GM18907 (cell line): ENCODE data around the gene PRIMA1.

Source experiments
- ATAC-seq: cut with Tn5 transposase; IDR thresholded peaks from one replicate; pipeline ENCODE4 v1.9.1; 2021; ENCODE audit warnings: mild to moderate bottlenecking, moderate library complexity; ENCODE audit not compliant: unreplicated experiment

The PRIMA1 gene

DNA sequence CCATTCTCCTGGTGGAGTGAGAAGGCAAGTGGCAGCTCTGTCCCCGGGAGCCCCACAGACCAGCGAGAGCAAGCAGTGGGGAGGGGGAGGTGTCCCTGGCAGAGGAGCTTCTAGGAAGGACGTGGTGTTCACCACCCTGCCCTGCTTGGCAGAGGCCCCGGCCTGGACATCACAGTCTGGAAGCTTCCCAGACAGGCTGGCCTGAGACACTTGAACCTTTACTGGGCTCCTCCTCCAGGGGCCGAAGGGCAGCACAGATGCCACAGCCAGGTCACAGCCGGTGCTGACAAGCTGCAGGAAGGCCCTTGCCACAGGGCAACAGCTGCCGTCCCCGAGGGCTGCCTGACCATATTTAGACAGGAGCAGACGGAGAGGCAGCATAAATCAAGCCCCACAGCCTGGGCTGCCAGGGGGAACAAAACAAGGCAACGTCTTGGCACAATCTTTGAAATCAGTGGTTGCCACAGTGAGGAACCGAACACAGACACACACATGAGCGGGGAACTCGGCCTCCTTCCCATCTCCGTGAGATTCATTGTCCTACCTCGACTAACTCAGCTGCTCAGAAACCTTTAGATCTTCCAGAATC, 28.5 kb downstream of the PRIMA1 start:
- ATAC-seq, result no peak

DNA sequence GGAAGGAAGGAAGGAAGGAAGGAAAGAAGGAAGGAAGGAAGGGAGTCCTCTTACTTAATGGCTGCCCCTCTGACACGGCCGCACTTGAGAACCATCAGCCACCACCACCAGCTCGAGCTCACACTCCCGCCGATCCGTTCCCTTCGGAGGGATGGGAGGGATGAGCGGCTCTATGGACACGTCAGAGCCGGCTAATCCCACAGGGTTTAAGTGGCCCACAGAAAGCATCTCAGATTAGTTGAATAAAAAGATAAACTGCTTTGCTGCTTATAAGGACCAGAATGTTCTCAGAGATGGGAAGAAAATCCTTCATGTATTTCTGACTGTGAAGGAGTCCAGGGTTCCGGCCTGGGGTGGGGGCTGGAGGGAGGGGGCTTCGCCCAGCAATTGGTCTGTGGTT, 31.1 kb downstream of the PRIMA1 start:
- no peak for ATAC-seq

DNA sequence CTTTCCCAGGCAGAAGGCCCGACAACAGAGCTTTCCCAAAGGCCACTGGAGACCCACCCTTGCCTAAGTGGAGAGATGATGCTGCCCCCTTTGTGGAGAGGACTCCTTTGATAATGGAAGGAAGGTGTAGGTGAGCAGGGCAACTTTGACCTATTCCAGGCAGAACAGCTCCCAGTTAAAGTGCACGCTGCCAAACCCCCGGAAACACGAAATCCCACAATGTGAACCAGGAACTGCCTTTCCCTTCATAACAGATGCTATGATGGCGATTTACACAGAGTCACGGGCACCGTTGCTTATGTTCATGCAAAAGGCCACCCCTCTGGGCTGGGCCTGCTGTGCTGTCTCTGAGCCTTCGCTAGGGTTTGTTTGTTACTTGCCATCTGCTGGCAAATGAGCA, 34.6 kb downstream of the PRIMA1 start:
- ATAC-seq, result no peak

DNA sequence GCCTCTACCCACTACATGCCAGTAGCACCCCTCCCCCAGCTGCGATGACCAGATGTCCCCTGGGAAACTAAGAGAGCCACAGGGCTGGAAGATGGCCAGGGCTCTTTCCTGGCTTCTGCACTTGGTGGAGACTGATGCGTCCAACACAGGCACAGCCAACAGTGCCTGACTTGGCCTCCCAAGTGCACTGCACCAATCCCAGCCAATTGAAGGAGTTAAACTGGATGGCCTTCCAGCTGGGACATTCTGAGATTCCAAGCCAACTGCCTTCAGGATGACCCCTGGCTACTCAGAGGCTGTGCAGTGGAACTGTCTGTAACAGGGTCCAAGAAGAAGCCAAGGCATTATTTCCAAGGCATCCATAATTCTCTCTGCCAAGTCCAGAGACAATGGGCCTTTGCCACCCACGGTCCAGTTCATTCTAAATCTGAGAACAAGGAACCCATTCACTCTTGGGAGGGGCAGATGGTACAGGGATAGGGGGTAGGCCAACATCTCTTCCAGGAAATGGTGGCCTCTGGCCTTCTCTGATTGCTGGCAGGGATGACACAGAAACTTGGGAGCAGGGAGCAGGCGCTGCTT, 35.2 kb downstream of the PRIMA1 start:
- ATAC-seq, result no peak

DNA sequence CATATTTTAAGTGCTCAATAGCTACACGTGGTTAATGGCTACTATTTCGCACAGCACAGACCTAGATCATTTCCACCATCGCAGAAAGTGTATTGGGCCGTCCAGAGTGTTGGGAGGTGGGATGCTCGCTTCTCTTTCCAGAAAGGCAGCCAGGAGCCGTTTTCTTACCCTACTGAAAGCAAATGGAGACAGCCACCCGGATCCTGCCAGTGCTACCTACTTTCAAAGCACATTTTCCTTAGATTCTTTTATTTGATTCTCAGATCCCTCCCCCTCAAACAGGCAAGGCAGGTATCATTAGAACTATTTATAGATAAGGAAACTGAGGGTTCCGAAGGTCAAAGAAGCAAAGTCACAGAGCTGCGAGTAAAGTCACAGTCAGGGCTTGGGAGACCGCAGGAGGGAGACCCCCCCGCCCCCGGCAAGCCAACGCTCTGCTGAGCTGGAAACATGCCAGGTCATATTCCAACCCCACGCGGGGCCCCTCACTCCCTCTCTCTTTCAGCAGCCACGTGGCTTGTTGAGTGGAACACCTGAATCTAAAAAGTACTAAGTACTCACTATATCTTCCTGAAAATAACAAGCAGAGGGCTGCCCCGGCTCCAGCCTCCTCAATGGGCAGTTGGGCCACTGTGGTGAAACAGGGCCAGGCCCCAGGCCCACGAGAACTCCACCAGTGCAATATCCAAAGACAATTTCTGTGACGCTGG, 36.2 kb downstream of the PRIMA1 start:
- no peak for ATAC-seq

DNA sequence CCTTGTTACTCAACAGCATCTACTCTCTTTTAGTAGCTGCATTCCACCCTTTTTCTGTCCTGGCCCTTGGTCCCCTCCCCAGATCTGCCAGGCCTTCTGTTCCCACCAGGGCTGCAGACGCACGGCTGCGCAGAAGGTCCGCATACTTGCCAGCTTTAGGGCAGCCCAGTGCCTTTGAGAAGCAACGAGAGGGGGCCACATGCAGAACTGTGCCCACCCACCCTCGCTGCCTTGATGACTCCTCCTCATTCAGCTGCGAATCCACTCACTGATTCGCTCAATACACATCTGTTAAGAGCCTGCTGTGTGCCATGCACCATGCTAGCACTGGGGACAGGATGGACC, 39.2 kb downstream of the PRIMA1 start:
- no peak for ATAC-seq

DNA sequence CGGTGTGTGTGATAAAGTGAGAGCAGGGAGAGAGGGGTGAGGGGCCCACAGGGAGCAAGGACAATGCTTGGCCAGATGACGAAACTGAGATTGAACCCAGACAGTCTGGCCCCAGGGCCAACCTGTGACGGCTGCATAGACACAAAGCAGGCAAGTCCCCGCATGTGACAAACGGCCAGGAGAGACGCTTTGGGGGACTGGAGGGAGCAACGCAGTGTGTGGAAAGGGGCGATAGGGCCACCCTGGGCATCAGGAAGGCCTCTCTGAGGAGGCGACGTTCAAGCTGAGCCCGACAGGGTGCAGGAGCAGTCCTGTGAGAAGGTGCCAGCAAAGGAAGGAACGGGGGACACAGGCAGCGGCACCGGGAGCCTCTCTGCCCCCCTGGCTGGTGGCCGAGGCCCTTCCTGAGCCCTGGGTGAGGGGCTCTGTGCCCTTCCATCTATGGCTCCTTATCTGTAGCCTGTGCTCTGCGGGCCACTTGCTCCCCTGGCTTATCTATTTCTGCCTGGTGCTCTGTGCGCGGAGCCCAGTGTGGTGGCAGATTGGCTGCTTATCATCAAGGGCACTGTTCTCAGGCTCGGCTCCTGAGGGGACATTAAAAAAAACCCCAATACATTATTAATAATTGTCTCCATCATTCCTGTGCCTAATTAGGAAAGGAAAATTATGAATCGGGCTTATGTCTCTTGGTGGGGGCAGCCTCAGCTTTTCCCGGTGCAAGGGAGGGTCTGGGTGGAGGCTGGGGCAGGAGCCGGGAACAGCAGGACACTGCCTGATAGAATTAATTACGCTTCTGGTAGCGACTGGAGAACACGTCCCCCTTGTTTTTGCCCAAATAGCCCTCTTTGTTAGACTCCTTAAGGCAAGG, 39.8 kb downstream of the PRIMA1 start:
- ATAC-seq, result no peak

DNA sequence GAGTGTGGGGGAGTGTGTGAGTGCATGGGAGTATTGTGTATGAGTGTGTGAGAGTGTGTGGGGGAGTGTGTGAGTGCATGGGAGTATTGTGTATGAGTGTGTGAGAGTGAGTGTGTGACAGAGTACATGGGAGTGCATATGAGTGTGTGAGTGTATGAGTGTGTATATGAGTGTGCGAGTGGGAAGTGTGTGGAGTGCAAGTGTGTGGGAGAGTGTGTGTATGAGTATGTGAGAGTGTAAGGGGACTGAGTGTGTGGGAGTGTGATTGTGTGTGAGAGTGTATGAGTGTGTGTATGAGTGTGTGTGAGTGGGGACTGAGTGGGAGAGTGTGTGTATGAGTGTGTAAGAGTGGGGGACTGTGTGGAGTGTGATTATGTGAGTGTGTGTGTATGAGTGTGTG, 40.7 kb downstream of the PRIMA1 start:
- no peak for ATAC-seq

DNA sequence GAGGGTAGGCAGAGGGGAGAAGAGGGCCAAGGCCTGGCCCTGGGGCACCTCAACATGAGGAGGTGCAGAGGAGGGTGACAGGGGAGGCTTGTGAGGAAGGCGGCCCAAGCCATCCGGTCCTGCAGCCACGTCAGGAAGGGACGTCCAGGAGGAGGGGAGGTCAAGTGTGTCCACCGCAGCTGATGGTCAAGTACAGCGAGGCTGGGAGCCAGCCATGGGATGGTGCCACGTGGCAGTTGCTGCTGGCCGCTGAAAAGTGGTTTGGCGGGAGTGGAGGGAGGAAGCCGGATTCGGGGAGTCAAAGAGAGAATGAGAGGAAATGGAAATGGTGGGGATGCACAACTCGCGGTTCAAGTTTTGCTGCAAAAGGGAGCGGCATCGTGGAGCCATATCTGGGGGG, 41.2 kb downstream of the PRIMA1 start:
- ATAC-seq, result no peak

DNA sequence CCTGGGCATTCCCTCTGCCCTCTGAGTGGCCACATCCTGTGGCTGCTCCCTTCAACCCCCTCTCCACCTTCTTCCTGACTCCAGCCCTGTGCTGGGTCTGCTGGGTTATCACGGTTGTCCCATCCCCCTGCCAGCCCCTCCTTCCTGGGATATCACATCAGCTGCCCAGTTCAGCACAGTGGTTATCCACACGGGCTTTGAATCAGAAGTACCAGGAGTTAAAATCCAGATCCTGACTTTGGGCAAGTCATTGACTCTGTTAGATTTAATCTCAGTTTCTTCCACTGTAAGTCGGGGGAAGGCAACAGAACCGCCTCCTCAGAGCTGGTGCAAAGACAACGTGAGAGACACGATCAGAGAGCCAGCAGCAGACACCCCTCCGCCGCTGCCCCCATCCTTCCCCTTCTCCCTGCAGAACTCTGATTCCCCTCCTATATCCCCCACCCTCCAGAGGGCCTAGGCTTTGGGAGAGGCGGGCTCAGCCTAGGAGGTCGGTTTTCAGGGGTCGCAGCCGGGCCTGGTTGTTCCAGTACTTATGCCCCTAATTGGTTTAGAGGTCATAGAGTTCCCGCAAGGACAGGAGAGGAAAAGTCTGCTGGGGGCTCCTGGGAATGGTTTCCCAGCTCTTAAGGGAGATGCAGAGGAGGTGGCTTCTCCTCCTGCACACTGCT, 42.5 kb downstream of the PRIMA1 start:
- ATAC-seq, result no peak

DNA sequence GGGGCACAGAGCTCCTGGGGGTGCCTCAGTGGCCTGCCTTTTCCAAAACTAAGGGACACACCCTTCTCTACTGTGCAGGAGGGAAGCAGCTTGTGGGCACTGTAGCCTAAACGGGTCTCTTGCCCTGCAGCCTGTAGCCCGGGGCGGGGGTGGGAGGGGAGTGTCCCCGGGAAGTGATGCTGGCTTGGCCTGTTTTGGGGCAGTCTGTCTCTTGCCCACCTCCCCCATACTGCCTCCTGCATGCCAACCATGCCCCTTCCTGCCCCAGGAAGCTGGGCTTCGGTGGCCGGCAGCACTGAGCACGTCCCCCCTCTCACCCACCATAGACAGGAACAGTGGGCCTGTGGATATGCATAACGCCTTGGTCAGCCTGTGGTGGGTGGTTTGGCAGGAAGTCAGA, 43.4 kb downstream of the PRIMA1 start:
- no peak for ATAC-seq

DNA sequence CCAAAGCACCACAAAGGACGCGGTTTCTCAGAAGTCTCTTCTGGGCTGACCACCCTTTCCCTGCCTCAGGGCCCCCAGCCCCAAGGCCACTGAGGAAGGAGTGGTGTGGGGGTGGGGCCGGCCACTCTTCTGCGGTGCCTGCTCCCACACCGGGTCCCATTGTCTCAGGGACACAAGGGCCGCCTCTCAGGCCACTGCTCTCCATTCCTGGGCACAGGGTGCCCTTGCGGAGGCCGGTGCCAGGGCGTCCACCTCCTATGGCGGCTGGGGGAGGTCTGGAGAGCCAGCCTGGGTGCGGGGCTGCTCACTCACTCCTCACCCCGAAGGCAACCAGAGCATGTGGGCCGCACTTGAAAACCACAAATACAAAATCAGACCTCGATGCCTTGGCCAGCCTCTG, 44.1 kb downstream of the PRIMA1 start:
- no peak for ATAC-seq

DNA sequence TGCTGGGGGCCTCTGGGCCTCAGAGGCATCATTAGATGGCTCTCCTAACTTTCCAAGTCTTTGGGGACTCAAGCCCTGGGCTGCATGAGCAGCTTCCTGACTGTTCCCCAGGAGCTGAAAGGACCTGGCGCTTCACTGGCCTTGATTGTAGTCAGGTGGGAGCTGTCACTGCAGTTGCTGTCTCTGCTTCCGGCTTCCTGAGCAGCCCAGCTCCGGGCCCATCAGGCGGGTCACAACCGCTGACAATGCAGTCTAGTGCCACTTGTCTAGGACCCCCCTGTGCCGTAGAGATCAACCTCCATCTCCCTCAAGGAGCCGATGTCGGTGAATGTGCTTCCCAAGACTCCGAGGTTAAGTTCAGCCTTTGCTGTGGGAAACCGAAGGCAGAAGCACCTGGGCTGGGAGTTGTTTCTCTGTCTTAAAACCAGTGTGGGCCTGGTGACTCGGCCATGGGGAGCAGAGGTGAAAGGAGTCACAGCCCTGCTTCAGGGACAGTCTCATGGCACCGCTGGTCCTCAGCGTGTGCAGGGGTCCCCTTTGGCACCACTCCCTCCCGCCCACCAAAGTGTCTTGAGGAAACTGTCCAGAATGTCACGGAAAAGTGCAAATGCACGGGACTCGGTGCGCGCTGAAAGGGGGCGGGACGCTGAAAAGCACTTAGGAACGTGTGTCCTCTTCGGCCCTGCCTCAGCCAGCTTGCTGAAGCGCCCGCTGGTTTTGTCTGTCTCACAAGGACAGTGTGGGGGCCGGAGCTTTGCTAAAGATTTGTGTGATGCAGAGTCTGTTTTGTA, 44.8 kb downstream of the PRIMA1 start:
- ATAC-seq, result no peak

DNA sequence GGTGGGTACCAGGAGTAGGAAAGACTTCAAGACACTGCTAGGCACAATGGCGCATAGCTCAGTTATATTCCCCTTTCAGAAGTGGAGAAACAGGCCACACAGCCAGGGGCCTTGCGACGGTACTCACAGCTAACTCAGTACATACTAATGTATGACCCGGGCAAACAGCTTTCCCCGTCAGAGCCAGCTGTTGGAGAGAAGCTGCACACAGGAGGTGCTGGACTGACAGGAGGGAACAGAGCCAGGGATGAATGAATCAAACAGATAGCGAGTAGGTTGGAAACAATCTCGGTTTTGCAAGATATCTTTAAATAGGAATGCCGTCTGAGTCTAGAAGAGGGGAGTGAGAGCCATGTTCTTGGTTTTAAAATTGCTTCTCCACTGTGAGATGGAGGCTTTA, 45.5 kb downstream of the PRIMA1 start:
- ATAC-seq, result no peak

DNA sequence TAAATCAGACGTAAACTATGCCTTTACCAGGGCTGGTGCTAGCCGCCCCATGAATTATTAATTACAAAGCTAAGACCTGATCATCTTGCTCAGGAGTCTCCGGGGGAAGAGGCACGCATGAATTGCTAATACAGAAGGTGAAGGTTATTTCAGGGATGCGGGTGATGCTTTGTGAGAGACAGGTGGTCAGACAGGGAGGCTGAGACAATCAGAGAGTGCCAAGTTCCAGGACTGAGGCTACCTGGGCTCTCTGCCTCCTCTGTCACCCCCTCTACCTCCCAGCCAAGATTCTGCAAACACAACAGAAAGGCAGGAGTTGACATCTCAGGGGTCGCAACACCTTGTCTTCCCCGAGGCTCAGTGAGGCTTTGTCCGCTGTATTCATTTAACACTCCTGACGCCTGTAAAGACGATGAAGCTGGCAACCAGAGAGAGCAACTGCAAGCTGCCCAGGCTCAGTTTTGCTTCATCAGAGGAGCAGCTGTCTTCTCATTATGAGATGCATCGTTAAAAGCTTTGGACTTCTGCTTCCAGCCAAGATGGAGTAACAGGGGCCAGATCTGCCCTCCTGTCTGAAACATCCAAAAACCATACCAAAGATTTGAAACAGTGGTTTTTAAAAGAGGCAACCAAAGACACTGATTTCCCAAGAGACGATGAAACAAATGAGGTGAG, 46.6 kb downstream of the PRIMA1 start:
- no peak for ATAC-seq

DNA sequence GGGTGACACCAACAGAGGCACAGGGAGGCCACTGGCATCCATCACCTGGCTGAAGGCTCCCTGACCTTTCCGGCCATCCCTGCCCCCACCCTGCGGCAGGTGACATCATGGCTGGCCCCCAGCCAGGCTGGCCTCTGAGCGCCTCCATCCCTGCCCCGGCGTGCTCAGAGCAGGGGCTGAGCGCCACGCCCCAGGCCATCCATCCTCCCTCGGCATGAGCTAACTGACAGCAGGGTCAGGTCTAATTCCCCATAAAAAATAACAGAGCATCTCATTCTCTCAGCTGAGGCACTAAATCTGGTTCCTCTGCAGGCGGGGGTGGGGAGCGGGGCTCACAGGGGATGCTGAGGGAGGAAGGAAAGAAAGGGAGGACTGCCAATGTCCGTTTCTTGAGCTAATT, 50.7 kb downstream of the PRIMA1 start:
- ATAC-seq, result no peak

DNA sequence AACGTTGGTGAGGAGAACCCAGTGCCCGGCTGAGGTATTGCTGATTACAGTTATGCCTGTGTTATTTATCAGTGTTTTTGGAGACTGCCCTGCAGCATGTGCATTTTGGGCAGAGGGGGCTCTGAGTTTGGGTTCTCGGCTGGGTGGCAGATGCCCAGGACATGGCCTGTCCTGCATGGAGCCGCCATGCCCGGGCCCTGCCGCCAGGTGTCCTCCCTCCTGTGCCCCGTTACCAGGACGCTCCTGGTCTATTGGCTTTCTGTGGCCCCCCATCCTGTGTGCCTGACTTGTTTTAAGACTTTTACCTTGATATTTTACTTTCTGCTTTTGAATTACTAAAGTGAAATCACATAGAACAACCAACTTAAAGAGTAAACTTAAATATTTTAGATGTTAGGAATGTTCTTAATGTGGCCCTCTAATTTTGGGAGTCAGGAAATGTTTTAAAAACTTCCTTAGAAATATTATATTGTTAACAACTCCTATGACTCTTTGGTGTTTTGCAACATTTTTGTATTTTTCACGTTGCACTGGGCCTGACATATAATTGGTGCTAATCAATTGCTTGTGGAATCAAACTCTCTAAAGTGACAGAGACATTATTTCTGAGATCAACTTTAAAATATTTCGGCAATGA, 51.8 kb downstream of the PRIMA1 start:
- no peak for ATAC-seq

DNA sequence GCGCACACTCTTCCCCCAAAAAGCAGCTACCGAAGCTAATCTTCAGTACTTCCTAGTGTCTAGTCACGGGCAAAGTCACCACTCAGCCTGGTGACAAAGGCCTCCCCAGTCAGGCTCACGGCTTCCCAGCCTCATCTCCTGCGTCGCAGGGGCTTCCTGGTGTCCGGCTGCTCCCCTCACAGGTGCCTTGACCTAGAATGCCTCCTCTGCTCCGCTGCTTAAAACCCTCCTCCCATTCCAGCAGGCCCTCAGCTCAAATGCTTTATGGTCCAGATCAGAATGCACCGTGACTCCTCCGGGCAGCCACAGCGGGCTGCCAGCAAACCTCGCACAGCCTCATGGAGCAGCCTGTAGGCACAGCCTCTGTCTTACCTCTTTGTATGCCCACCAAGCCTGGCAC, 53.1 kb downstream of the PRIMA1 start:
- no peak for ATAC-seq

DNA sequence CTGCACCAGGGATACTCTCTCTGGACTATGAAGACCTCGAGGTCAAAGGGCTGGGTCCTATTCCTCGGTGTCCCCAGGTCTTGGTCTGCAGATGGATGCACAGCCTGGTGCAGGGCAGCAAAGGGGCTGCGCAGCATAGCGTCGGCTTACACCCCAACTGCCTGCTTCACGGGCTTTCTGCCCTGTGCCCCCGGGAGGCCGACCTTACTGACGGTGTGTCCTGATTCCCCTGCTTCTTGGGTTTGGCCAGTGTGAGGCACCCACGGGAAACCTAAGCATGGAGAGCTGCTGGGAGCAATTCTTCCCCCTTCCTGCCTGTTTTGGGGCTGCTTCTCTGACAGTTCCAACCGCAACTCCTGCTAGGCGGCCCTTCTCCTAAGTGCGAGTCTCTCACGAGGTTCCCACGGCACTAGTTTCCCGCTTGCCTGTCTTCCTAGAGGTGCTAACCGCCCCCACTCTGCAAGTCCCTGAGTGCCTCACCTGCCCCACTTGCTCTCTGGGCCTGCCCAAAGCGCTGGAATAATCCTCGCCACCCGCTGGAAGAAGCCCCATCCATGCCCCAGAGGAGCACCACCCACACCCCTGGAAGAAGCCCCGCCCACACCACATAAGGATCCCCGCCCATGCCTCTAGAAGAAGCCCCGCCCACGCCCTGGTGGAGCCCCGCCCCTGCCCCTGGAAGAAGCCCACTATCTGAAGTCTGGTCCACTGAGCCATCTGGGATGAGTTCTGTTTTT, 54.0 kb downstream of the PRIMA1 start:
- no peak for ATAC-seq
